Uterus (tissue), 4 donors: ENCODE results near the gene CD7. TPM values are rescaled to one million over a fixed set of nuclear protein-coding genes. Genes with fewer than 3 reads are reported as not detected.

Experiments used
- DNase-seq, 2 donors: peaks; one replicate each; pipeline ENCODE4 v3.0.0-alpha.2; 2019 to 2020
- H3K27ac ChIP-seq, 2 donors: fragments of 200-600 bp; sonication (generic); 1 replicate in 1 of 2; 2 replicates in 1 of 2; pipeline ENCODE4 v1.5.1; 2016 to 2018
- H3K27me3 ChIP-seq, 2 donors: fragments of 200-600 bp; sonication (generic); one replicate each; pipeline ENCODE4 v1.5.1; 2018 to 2019; ENCODE audit warnings: control low read depth in 1 of 2
- H3K36me3 ChIP-seq, 2 donors: fragments of 200-600 bp; sonication (generic); one replicate each; pipeline ENCODE4 v1.5.1; 2019; ENCODE audit warnings: control low read depth in 1 of 2
- H3K4me1 ChIP-seq, 2 donors: fragments of 200-600 bp; sonication (generic); one replicate each; pipeline ENCODE4 v1.5.1; 2018 to 2019; ENCODE audit warnings: control low read depth in 1 of 2
- H3K4me3 ChIP-seq, 2 donors: fragments of 200-600 bp; sonication (generic); 1 replicate in 1 of 2; 2 replicates in 1 of 2; pipeline ENCODE4 v1.5.1; 2018 to 2019; ENCODE audit warnings: mild to moderate bottlenecking in 1 of 2
- H3K9me3 ChIP-seq, 2 donors: fragments of 200-600 bp; sonication (generic); one replicate each; pipeline ENCODE4 v1.5.1; 2019; ENCODE audit warnings: control low read depth in 1 of 2
- CTCF ChIP-seq, 4 experiments: fragments of 200-600 bp in 2 of 4; fragments of 450-650 bp in 2 of 4; sonication (generic) in 2 of 4; IDR thresholded peaks; one replicate each; pipeline ENCODE4 v1.5.1; 2016 to 2019; ENCODE audit warnings: antibody characterized with exemption in 4 of 4, mild to moderate bottlenecking in 2 of 4, moderate library complexity in 1 of 4
- POLR2A ChIP-seq, 2 donors: fragments of 450-650 bp; IDR thresholded peaks; one replicate each; pipeline ENCODE4 v1.6.1; 2016; ENCODE audit warnings: antibody characterized with exemption in 2 of 2, mild to moderate bottlenecking in 1 of 2, moderate library complexity in 1 of 2
- intact Hi-C: fragments of 100-400 bp; cut with DNase I; formaldehyde crosslinking; loops from one replicate; pipeline ENCODE4 v1.15.1; 2023; ENCODE audit warnings: low total_unique reads
- total RNA-seq, 4 donors: library from RNA; depleted of rRNA in 3 of 4; stranded (reverse); fragments of >200 nt in 3 of 4; gene quantifications; one replicate each; pipeline versions ENCODE4 v1.1.0 to v1.2.4, GENCODE V29; 2014 to 2023
- donor health status: DM: yes; HTN: yes; CAD: no.

Gene CD7
- total RNA-seq, 4 donors from 2014 or later, result 2.1 to 4.1 TPM; not detected in 2

GRCh38 chr17:82278786-82279391 is 38.5 kb downstream of the CD7 start:
- no peaks in the 10 kb centered on the region for H3K9me3 ChIP-seq
- intact Hi-C loops, result no loop called here
- no peak for TF ChIP-seq CTCF (IDR thresholded peaks at IDR 0.05)
- no peak for TF ChIP-seq POLR2A (IDR thresholded peaks at IDR 0.05)
- H3K36me3 ChIP-seq, result no peaks in the 10 kb centered on the region
- no peak overlapping the region for H3K4me3 ChIP-seq
- H3K27me3 ChIP-seq, result no peaks in the 10 kb centered on the region
- DNase-seq, result no peak
- H3K4me1 ChIP-seq, result peaks cover 0 to 7% of the 10 kb centered on the region in 2 donors
- no peak overlapping the region for H3K27ac ChIP-seq

DNA sequence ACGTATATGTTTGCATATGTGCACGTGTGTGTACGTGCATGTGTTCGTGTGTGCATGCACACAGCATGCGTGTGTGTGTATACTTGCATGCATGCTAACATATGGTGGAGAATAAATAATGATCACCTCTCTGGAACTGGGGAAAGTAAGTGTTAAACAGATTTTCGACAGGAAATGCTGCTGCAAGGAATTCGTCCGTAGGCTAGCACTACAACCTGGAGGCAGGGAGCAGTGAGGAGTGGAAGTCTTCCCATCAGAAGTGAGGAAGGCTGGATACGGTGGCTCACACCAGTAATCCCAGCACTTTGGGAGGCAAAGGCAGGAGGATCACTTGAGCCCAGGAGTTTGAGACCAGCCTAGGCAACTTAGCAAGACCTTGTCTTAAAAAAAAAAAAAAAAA is 39.1 kb downstream of the CD7 start:
- Histone ChIP-seq H3K27ac (no peak overlapping the region), H3K4me1 (peaks cover 0 to 9% of the 10 kb centered on the region in 2 donors), H3K27me3 (no peaks in the 10 kb centered on the region), H3K9me3 (no peaks in the 10 kb centered on the region), H3K36me3 (no peaks in the 10 kb centered on the region), H3K4me3 (no peak overlapping the region)
- DNase-seq, result no peak
- no peak for TF ChIP-seq POLR2A (IDR thresholded peaks at IDR 0.05)
- no peak for TF ChIP-seq CTCF (IDR thresholded peaks at IDR 0.05)
- intact Hi-C loops, result no loop called here

DNA sequence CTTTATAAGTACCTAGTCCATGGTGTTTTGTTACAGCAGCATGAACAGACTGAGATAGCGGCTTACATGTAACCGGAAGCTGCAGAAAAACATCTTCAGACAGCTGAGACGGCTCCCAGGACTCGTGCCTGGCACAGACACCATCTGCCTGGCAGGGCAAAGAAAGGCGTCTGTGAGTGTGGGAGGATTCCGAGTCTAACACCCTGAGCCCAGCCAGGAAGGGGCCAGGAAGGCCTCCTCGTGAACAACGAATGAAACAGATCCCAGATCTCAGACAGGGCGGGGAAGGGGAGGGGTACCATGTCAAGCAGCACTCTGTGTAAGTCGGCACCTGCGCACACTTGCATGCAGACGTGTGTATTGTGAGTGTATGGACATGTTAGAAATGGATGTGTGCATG is 39.6 kb downstream of the CD7 start:
- intact Hi-C loops, result no loop called here
- Histone ChIP-seq H3K4me1 (peaks cover 0 to 9% of the 10 kb centered on the region in 2 donors), H3K36me3 (no peaks in the 10 kb centered on the region), H3K27me3 (no peaks in the 10 kb centered on the region), H3K9me3 (no peaks in the 10 kb centered on the region), H3K4me3 (no peak overlapping the region), H3K27ac (no peak overlapping the region)
- TF ChIP-seq CTCF (IDR thresholded peaks at IDR 0.05) (no peak), POLR2A (IDR thresholded peaks at IDR 0.05) (no peak)
- DNase-seq, result no peak

GRCh38 chr17:82276938-82277337 is 40.5 kb downstream of the CD7 start:
- no peaks in the 10 kb centered on the region for H3K36me3 ChIP-seq
- H3K27ac ChIP-seq, result no peak overlapping the region
- no peak for TF ChIP-seq CTCF (IDR thresholded peaks at IDR 0.05)
- TF ChIP-seq POLR2A (IDR thresholded peaks at IDR 0.05), result no peak
- H3K9me3 ChIP-seq, result no peaks in the 10 kb centered on the region
- DNase-seq, result no peak
- H3K27me3 ChIP-seq, result no peaks in the 10 kb centered on the region
- H3K4me1 ChIP-seq, result peaks cover 0 to 11% of the 10 kb centered on the region in 2 donors
- H3K4me3 ChIP-seq, result no peak overlapping the region
- intact Hi-C loops, result no loop called here

DNA sequence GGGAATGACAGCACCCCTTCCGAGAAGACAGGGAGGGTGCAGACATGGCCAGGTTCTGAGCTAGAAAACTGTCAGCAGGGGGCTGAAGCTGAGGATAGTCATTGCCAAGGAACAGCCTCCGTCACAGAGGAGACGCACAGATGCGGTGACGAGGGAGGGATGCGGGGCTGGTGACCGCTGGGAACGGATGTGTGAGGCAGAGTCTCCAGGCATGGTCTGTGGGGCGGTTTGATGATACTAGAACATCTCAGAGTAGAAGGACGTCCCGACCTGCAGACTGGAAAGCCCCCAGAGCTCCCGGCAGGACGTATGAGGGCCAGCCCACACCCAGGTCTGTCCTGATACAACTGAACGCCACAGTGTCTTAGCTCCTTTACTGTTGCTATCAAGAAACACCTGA is 42.1 kb downstream of the CD7 start:
- Histone ChIP-seq H3K4me1 (peaks cover 0 to 20% of the 10 kb centered on the region in 2 donors), H3K27ac (no peak overlapping the region), H3K4me3 (no peak overlapping the region), H3K27me3 (no peaks in the 10 kb centered on the region), H3K36me3 (no peaks in the 10 kb centered on the region), H3K9me3 (no peaks in the 10 kb centered on the region)
- intact Hi-C loops, result no loop called here
- no peak for TF ChIP-seq POLR2A (IDR thresholded peaks at IDR 0.05)
- no peak for TF ChIP-seq CTCF (IDR thresholded peaks at IDR 0.05)
- DNase-seq, result no peak
